IPS DF 4.7 (cell line): ENCODE data around the gene TBX21.

Source experiments
- DNase-seq: peaks from one replicate; pipeline ENCODE4 v3.0.0-alpha.2; 2013; ENCODE audit warnings: low spot score; ENCODE audit errors: extremely low read depth

The TBX21 gene

DNA sequence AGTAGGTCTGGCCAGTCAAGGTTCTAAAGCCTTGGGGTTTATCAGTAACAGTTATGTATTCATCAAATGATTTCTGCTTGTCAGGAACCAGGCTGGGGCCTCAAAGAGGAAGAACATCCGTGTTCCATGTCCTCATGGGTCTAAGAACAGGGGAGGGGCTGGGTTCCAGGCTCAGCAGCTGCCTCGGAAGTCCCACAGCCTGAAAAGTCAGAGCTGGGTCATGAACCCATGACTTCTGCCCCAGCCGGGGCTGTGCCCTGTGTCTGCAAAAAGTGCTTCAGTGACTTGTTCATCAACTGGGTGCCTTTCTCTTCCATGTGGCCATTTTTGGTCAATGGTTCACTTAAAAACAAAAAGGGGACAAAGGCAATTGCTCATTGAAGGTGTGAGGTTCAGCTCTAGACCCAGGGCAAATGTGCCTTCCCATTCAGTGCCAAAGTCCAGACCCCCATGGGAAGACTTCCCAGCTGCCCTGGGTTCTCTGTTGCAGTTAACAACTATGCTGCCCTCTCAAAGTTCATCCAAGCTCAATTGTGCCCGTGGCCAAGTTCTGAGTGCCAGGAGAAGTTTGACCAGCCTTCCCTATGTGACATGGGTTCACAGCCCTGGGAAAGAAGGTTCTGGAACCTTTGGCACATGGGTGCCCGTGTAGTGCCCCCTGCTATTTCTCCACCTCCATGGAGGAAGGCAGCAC, 20.6 kb upstream of the TBX21 start:
- DNase-seq = no peak

DNA sequence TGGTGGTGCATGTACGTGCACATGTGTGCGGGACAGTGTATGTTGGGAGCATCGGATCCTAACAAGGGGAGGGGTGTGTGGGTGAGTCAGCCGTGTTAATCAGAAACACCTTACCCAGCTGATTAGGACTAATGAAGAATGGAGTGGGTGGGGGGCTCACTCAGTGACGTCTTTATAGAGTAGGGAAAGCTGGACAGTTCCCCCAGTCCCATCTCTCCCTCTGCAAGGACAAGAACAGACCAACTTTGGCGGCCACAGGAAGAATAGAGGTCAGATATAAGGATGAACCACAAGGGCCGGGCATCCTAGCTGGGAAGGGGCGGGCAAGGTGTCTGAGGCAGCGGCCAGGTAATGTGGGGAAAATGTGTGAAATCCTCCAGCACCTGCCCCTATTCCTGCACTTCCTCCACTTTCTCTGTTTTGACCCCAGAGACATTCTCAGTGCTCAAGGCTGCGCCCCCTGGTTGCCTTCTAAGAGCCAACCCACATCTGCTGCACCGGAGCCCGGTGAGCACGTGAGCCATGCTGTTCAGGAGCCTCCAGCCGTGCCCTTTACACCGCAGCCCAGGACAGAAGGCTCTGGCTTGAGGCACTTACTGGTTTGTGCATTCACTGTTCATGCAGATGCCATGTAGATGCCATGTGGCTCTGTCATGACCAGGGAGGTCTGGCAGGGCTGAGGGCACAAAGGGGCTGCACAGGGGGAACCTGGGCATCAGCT, 18.9 kb upstream of the TBX21 start:
- no peak for DNase-seq

DNA sequence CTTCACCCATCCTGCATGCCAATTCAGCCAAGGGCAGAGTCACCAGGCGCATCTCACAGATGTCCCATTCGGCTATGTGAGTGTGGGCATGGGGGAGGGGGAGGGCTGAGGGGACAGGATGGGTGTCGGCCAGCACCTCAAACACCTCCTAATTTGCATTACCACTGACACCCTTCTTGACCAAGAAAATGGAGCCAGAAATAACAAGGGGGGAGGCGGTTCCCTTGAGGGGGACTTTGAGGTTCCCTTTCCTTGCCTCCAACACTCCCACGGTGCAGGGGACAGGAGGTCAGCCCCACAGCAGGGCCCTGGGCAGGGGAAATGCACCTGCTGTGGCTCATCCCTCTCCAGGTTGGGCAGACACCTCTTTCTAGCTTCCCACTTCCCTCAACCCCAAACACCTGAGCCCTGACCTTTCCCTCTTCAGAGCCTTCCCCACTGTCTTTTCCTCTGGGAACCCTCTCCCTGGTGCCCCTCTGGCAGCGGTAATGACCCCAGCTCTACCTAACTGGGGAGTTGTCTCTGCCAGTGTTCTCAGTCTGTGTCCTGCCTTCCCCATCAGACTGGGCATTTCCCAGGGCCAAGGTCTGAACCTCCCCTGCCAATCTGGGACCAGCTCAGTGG, 18.2 kb upstream of the TBX21 start:
- no peak for DNase-seq

DNA sequence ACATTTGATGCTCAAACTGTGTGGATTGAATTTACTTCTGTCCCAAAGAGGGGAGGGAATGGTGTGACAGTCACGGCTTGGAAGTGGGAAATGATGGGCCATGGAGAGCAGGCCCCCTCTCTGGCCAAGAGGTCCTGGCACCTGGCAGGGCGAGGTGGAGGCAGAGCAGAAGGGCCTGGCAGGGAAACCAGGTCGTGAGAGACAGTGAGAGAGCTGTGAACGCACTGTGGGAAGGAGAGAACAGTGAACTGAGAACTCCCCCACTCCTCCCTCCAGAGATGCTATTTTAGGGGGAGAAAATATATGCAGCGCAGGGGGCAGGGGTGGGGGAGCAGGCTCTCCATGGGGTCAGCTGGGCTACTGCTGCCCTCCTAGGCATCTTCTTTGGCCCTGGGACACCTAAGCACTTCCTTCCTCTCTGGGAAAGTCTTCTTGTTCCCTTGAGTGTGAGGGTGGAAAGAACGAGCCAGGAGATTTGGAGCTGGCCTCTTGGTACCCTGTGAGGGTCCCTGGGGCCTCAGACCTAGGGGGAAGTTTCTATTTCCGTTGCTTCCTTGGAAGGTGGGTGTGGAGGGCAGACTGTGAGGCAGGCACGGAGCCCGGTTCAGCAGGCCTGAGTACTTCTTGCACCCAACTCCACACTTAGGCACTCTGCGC, 17.2 kb upstream of the TBX21 start:
- no peak for DNase-seq

DNA sequence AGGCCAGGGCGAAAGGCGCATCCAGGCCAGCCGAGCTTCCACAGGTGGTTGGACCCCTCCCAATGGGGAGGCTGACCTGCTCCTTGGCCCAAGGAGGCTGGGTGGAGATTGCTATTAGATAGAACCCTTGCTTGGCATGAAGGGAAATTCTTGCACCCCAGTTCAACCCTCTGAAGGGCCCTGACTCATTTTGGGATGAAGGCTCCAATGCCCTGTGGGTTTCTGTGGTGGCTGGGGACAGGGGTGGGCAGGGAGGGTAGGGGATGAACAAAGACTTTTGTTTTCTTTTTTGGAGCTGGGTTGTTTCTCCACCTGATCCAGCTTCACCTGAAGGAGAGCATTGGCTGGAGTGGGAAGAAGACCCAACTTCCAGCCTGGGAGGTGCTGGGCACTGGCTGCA, 16.7 kb upstream of the TBX21 start:
- no peak for DNase-seq

DNA sequence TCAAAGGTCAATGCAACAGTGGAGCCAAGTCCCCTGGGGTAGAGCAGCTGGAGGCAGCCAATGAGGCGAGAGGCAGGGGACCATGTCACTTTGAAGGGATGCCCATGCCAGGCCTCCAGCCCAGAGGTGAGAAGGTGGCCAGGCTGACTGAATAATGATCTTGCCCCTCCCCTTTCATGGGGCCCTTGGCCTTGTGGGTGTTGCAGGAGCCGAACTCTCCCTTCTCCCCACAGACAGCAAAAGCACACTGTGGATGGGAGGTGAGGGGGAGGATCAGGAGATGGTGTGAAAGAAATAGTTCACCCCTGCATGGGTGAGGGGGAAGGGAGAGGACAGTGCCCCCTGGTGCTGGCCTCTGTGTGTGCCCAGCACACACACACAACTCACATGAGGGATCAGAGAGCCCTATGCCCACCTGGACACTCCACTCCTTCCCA, 15.8 kb upstream of the TBX21 start:
- DNase-seq = no peak

DNA sequence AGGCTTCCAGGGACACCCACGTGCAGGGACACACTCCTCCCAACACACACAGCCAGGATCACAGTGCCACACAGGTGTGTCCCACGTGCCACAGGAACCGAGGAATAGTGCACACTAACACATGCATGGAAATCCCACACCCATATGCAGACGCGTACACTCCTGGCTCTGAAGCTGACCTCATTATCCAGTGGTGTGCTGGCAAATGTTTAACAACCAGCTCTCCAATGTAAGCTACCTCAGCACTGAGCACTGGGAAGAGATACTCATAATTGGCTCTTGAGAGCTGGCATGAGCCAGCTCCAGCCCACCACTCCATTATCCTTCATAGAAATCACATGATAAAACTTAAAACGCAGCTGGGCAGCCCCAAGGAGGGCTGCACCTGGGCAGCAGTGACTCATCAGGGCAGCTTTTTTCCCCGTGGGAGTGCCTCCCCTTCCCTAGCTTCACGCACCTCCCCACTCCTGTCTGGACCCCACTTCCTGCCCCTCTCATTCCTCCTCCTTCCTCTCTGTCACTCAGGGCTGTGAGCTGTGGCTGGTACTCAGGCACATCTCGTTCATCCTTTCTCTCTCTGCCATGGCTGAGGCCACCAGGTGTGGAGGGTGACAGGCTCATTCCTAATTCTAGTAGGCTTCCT, 14.9 kb upstream of the TBX21 start:
- no peak for DNase-seq

DNA sequence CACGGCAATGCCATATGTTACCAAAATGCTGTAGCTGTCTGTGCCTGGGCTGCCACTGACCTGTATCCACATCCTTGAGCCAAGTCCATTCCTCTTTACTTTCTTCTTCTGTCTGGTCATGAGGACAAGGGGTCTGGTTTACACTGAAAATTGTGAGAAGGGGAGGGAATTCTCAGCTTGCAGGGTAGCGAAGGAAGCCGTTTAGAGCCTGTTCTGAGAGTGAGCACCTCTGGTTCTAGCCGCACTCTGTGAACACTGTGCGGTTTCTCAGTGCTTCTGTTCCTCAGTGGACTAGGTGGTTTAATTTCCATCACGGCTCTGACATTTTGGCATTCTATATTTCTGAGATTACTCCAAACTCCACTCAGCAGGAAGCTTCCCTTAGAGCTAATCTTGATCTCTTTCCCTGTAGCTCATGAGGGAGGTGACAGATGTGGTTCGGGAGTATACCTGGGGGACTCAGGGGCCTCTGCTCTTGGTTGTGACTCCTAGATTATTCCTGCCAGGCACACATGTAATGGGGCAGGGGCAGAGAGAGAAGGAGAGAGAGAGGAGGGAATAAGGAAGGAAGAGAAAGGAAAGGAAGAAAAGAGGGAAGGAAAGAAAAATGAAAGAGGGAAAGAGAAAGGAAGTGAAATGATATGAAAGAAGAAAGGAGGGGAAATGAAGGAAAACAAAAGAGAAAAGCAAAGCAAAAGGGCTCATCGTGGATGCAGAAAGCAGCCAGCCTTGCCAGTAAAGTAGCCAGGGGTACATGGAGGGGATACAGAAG, 14.2 kb upstream of the TBX21 start:
- DNase-seq = no peak

DNA sequence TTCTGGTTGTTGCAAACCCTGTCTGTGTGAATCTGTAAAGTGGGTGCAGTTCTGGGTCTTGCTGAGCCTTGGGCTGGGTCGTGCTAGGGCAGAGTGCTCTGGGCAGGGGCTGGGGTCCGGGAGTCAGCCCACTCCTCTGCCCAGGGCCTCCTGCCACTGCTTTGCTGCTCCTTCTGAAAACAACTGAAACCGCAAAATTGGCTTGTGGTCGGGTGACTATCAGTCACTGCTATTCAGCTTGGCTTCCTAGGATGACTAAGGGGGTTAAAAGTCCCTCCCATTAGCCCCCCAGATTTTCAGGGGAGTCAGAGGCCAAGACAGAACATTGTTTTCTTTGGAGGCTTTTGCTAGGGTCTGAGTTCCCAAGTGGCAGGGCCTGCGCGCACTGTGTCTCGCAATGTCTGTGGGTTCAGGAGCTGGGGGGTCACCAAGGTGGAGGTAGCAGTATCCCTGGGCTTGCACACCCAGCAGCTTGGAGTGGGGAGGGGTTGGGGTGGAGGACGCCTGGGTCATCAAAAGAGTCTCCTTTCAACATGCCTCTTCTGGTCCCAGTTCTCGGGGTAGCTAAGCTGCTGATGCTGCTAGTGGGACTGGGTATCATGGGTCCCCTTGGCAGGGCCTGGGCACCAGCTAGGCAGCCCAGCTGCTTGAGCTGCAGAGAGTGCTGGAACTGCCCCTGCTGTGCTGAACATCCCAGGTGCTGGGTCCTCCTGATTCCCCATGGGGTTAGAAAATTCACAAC, 13.5 kb upstream of the TBX21 start:
- no peak for DNase-seq

DNA sequence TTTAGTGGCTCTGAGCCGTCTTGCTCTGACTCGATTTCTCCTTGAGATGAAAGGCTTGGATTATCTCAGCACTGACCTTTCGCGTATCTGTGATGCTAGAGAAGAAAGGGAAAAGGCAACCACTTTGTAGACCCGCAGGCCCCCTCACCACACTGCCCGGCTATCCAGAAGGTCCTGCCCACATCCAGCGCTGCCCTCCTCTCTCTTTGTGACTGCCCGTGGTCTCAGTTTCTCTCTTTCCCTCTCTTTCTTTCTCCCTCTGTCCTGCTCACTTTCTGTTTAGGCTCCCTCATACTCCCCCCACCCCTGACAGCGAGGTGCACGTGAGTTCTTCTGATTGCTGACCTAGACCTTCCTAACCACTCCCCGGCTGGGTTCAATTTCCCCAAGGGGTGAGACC, 12.8 kb upstream of the TBX21 start:
- no peak for DNase-seq

DNA sequence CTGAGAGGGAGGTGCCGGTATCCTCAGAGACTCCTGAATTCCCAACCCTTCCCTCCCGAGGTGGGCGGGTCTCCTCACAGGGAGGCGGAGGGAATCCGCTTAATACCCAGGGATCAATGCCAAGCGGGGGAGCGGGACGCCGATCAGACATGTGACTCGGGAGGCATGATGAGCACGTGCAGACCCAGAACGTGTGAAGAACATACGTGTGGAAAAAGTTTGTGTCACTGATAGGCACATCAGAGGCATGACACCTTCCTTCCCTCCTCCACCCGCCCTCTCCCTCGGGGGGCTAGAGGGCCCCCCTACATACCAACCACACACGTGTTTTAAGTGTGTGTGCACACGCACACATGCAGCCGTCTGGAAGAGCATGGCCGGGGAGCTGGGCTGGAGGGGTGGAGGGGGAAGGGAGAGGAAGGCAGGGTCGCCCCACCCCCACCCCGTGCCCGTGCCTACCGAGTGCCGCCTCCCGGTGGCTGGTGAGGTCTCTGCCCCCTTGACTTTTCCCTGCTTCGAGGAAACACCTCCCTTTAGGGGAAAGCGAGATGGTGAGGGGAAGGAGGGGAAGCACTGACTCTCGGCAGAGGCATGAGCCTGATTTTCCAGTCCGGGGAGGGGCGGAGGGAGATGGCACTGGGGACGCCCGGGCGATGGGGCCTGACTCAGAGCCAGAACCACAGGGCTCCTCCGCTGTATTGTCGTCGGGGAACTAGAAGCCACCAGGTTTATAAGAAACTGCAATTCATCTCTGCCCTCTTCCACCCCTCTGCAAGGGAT, 12.1 kb upstream of the TBX21 start:
- DNase-seq = no peak

DNA sequence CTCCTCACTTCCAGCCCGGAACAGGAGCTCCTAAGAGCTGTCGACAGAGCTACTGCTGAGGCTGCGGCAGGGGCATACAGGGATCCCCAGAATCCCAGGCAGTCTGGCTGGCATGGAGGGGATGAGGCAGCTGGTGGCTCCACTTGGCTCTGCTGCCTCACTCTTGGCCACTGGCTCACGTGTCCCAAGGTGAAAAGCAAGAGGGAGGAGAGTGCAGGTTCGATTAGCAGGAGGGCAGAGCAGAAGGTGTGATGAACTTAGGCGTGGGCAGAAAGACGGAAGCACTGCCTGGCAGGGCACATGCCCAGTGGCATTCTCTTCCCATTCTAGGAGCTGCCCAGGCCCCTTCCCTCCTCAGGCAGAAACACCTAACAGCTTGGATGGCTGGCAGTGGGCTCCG, 11.3 kb upstream of the TBX21 start:
- DNase-seq = no peak

DNA sequence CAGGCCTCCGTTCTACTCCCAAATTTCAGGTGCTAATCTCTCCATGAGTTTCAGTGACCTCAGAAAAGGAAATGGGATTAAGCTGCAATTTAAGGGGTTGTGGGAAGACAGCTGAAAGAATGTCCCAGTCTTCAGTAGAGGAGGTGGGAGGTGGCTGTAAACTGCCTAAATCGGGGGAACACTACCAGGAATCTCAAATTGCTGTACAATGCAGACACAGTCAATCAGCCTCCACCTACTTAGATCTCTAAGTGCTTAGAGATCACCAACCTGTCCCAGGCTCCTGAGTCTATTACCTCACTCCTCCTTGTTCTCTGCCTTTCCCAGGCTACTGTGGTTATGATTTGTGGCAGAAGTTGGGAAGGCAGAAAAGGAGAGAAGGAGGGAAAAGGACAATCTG, 8.3 kb upstream of the TBX21 start:
- DNase-seq = no peak

DNA sequence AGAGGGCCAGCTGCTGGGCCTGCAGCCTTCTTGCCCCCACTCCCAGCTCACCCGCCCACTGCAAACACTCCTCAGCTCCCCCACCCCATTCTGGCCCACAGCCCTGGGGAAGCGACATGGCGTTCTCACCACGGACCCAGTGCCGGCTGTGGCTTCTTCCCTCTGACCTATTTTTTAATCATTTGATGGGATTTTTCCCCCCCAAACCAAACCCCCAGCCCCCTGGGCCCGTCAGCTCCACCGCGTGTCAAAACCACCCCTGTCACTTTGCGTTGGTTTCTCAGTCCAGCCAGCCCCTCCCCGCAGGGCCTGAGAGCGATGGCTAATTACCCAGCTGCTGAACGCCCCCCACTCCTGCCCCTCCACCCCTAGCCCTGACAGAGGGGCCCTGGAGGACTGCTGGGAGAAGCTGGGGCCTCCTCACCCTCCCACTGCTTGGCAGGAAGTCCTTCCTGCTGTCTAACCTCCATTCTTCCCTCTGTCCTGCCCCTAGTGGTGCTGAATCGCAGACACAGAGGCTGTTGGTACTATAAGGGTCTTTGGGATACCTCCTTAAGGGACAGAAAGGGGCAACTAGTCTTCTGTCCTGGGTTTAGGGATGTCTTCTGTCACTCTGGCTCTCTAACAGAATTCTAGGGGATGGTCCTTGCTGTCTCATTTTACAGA, 7.5 kb upstream of the TBX21 start:
- no peak for DNase-seq

DNA sequence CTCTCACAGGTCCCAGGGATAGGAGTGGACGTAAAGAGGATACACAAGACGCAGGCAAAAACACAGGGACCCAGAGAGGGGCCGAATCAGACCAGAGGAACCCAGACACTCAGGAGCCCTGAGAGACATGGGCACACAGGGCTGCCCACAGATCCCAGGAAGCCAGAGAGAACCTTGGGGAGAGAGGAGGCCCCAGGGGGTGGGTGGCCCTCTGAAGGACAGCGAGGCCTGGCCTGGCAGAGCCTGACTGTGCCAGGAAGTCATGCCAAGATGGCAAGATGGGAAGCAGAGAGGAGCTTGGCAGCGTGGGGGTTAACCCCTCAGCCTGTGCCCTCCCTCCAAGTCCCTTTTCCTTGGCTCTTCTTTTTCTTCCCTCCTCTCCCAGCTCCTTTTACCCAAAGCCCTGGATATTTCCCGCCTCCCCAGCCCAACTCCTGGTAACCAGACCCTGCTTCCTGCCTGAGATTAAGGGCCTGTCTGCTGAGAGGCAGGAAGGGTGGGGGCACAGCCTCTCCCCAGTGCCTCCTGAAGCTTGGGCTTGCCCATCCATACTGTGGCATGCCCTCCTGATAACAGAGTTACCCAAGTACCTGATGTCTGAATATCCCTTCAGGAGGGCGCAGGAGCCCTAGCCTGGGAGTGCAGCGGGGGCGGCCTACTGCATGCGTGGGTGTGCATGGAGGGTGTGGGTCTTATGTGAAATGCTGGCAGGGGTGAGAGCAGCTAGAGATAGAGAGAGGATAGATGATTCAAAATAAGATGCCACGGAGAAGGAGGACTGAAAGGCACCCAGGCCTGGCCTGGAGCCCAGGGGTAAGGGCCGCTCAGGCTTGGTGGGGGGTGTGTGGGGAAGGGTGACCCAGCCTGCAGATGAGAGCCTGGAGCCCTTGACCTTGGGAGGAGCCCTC, 6.0 kb upstream of the TBX21 start:
- DNase-seq = no peak

DNA sequence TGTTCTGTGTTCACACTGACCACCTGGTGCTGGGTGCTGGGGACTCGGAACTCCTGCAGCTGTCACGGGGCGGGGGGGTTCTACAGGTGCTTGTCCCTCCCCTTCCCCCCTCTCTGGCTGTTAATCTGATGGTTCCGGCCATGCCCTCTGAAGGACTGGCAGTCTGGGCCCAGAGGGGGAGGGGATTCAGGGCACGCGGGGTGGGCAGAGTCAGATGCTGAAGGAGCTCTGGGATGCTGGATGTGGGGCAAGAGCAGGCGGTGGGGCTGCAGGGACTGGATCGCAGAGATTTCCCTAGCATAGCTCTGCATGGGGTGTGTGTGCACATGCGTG, 5.4 kb upstream of the TBX21 start:
- DNase-seq = no peak

DNA sequence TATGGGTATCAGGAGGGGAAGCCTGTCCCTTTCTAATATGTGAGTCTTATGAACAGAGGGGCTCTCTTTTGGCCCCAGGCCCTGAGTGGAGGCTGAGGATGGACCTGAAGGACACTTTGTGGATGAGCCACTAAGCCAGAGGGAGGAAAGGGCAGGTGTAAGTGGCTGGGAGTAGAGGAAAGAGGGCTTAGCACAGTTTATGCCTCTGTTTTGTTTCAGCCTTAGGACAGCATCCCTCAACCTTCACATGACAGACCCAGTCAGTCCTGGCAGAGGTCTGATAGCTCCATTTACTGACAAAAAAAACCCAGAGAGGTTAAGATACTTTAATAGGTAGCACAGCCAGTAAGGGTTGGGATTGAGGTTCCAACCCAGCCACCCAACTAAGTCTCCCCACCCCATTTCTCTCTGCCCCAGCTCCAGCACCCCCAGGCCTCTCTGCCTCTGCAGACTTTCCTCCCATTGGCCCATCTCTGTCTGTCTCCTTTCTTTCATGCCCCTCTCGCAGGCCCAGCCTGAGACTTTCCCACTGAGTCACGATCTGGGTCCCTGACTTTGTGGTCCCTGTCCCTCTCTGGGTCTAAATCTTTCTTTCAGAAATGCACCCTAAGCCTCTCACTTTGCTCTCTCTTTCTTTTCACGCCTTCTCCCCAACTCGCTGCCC, 4.7 kb upstream of the TBX21 start:
- no peak for DNase-seq

DNA sequence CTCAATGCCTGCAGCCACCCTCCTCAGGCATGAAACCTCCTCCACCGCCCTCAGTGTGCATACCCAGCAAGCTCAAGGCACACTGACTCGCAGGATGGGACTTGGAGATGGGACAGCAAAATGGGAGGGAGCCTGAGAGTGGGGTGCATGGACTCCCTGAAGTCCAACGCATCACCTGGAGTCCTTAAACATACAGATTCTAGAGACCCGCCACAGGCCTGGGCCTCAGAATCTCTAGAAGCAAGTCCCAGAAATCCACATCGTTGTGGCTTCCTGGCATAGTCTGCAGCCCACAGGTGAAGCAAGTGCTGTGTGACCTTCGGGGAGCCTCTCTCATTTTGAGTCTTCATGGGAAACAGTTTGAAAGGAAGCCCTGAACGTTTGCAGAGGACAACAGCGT, 3.6 kb upstream of the TBX21 start:
- DNase-seq = no peak
